ENCODE data around the gene STARD3NL. TPM values are rescaled to one million over a fixed set of nuclear protein-coding genes. Genes with fewer than 3 reads are reported as not detected.

STARD3NL gene
- total and polyA plus RNA-seq, 2 of the 13 experiments (the other 11 are each of a cell fraction or from before 2014, with no cell fraction given) = 37.3 to 42.3 TPM

- TF ChIP-seq ZNF281 (CRISPR knock-in tag; IDR thresholded peaks at IDR 0.05; ENCODE audit: borderline replicate concordance) (no peak), MAFK (conservative IDR thresholded peaks at IDR 0.05 in 1 of 2, IDR thresholded peaks at IDR 0.05 in 1 of 2; ENCODE audit: low read length in 2 of 2) (no peak), ATF5 (CRISPR knock-in tag; IDR thresholded peaks at IDR 0.05; ENCODE audit: low read depth) (no peak), RORA (CRISPR knock-in tag; IDR thresholded peaks at IDR 0.05) (no peak), ZNF691 (CRISPR knock-in tag; IDR thresholded peaks at IDR 0.05; ENCODE audit: borderline replicate concordance, low read depth) (no peak), ZNF432 (CRISPR knock-in tag; IDR thresholded peaks at IDR 0.05; ENCODE audit: borderline replicate concordance) (no peak), ZNF10 (CRISPR knock-in tag; IDR thresholded peaks at IDR 0.05; ENCODE audit: borderline replicate concordance, low read depth) (no peak), ZNF276 (CRISPR knock-in tag; IDR thresholded peaks at IDR 0.05; ENCODE audit: low read depth) (peak; percentile 63; the same call in 1 of the 2 replicates), ZNF160 (CRISPR knock-in tag; IDR thresholded peaks at IDR 0.05) (no peak), THAP11 (CRISPR knock-in tag; IDR thresholded peaks at IDR 0.05) (peak; percentile 83), ZNF569 (CRISPR knock-in tag; IDR thresholded peaks at IDR 0.05; ENCODE audit: borderline replicate concordance) (no peak), ZNF576 (CRISPR knock-in tag; IDR thresholded peaks at IDR 0.05) (no peak), CENPT (CRISPR knock-in tag; IDR thresholded peaks at IDR 0.05; ENCODE audit: low read depth) (0 out of 2 replicates have a peak, but pooled peaks have one; percentile 12), KAT8 (CRISPR knock-in tag; IDR thresholded peaks at IDR 0.05) (peak; percentile 26; the same call in 1 of the 2 replicates), ZNF746 (CRISPR knock-in tag; IDR thresholded peaks at IDR 0.05) (no peak), TEF (CRISPR knock-in tag; IDR thresholded peaks at IDR 0.05) (peak; percentile 47; the same call in 1 of the 2 replicates), KMT2A (CRISPR knock-in tag; IDR thresholded peaks at IDR 0.05) (peak; percentile 75), ZC3H4 (CRISPR knock-in tag; IDR thresholded peaks at IDR 0.05; ENCODE audit: borderline replicate concordance) (no peak), GLMP (CRISPR knock-in tag; IDR thresholded peaks at IDR 0.05; ENCODE audit: borderline replicate concordance) (no peak), NCOR1 (IDR thresholded peaks at IDR 0.05; ENCODE audit: borderline replicate concordance, low read length) (no peak)
These were observed at the start of gene STARD3NL (continued) for GRCh38 chr7:38178004-38178694.
